H1 (cell line): ENCODE results near the gene RMC1. TPM values are rescaled to one million over a fixed set of nuclear protein-coding genes. Genes with fewer than 3 reads are reported as not detected.

Experiments
- CTCF ChIA-PET: fragments of 300-600 bp; sonication (Branson Sonifier 250); formaldehyde crosslinking; loops from one replicate; lab custom pipeline; 2021; ENCODE audit not compliant: partially characterized antibody; lab: Charles Lee
- POLR2A ChIA-PET: fragments of 300-600 bp; sonication (Branson Sonifier 250); formaldehyde crosslinking; loops from one replicate; lab custom pipeline; 2021; ENCODE audit warnings: inconsistent platforms; ENCODE audit not compliant: partially characterized antibody; lab: Charles Lee
- DNase-seq, 2 experiments: peaks; one replicate each; pipeline versions ENCODE4 v3.0.0 to v3.0.0-alpha.2; 2010 to 2022; ENCODE audit warnings: low spot score in 2 of 2, low read depth in 1 of 2, mixed read lengths in 1 of 2
- FAIRE-seq: peaks from 2 replicates; lab custom pipeline; 2011; peaks lifted over from hg19 to GRCh38; lab: Jason Lieb, UNC
- H2AFZ ChIP-seq: 2 replicates; pipeline ENCODE4 v1.8.1; 2012; ENCODE audit warnings: low read length, inconsistent platforms
- H2AK5ac ChIP-seq: 2 replicates; pipeline ENCODE4 v1.6.1; 2013; ENCODE audit warnings: low read depth, low read length
- H2BK120ac ChIP-seq: replicated peaks from 2 replicates; pipeline ENCODE3; 2013; ENCODE audit warnings: low read depth, low read length, inconsistent platforms
- H2BK12ac ChIP-seq: 2 replicates; pipeline ENCODE4 v1.6.1; 2013; ENCODE audit warnings: low read depth, low read length
- H2BK15ac ChIP-seq: 2 replicates; pipeline ENCODE4 v1.6.1; 2013; ENCODE audit warnings: low read length
- H2BK20ac ChIP-seq: 2 replicates; pipeline ENCODE4 v1.6.1; 2013; ENCODE audit warnings: low read length
- H2BK5ac ChIP-seq: 2 replicates; pipeline ENCODE4 v1.6.1; 2013; ENCODE audit warnings: low read depth, low read length
- H3K14ac ChIP-seq: 2 replicates; pipeline ENCODE4 v1.6.1; 2013; ENCODE audit warnings: inconsistent platforms; ENCODE audit not compliant: insufficient read length
- H3K18ac ChIP-seq: 2 replicates; pipeline ENCODE4 v1.6.1; 2013; ENCODE audit warnings: low read length; ENCODE audit errors: extremely low read depth
- H3K23ac ChIP-seq: 2 replicates; pipeline ENCODE4 v1.6.1; 2013; ENCODE audit warnings: inconsistent platforms; ENCODE audit not compliant: insufficient read length
- H3K23me2 ChIP-seq: 2 replicates; pipeline ENCODE4 v1.6.1; 2013; ENCODE audit warnings: low read depth, low read length
- H3K27ac ChIP-seq: 2 replicates; pipeline ENCODE4 v1.6.1; 2011; ENCODE audit warnings: low read depth, low read length, inconsistent platforms
- H3K27me3 ChIP-seq, 4 experiments: replicated peaks in 1 of 4; 1 replicate in 1 of 4; 2 replicates in 3 of 4; pipeline versions ENCODE4 v1.6.1 to v1.8.1; 2011 to 2013; ENCODE audit warnings: low read length in 3 of 4, mild to moderate bottlenecking in 3 of 4, inconsistent platforms in 2 of 4, mixed read lengths in 2 of 4, moderate library complexity in 1 of 4; ENCODE audit not compliant: control insufficient read depth in 3 of 4, insufficient read depth in 3 of 4; ENCODE audit errors: extremely low read depth in 1 of 4
- H3K36me3 ChIP-seq, 4 experiments: 2 replicates each; pipeline versions ENCODE4 v1.6.1 to v1.8.1; 2011 to 2013; ENCODE audit warnings: mild to moderate bottlenecking in 4 of 4, low read length in 3 of 4, moderate library complexity in 2 of 4, control low read depth in 1 of 4, inconsistent platforms in 1 of 4; ENCODE audit not compliant: insufficient read depth in 4 of 4, control insufficient read depth in 2 of 4
- H3K4ac ChIP-seq: replicated peaks from 2 replicates; pipeline ENCODE3; 2013; ENCODE audit warnings: low read length, low read depth, mixed read lengths, inconsistent platforms; ENCODE audit not compliant: insufficient read length
- H3K4me1 ChIP-seq, 4 experiments: replicated peaks in 1 of 4; 1 replicate in 1 of 4; 2 replicates in 3 of 4; pipeline versions ENCODE4 v1.6.1 to v1.8.1; 2011 to 2013; ENCODE audit warnings: low read length in 3 of 4, inconsistent platforms in 2 of 4, mixed read lengths in 1 of 4; ENCODE audit not compliant: insufficient read depth in 4 of 4, control insufficient read depth in 3 of 4
- H3K4me2 ChIP-seq, 2 experiments: 2 replicates each; pipeline versions ENCODE4 v1.6.1 to v1.8.1; 2011 to 2013; ENCODE audit warnings: low read depth in 2 of 2, low read length in 2 of 2, control low read depth in 1 of 2, inconsistent platforms in 1 of 2, mild to moderate bottlenecking in 1 of 2; ENCODE audit not compliant: insufficient read depth in 1 of 2
- H3K4me3 ChIP-seq, 4 experiments: fragments of 200-600, 300-600 bp in 1 of 4; sonication (generic), shearing (Covaris generic), sonication (Bioruptor Twin) in 1 of 4; 2 replicates each; pipeline versions ENCODE4 v1.5.1 to v1.8.1; 2011 to 2016; ENCODE audit warnings: low read length in 4 of 4, low read depth in 3 of 4, control low read depth in 2 of 4, inconsistent platforms in 2 of 4, mild to moderate bottlenecking in 2 of 4, mixed read lengths in 1 of 4, moderate library complexity in 1 of 4; ENCODE audit not compliant: insufficient read depth in 2 of 4; ENCODE audit errors: extremely low read depth in 1 of 4
- H3K56ac ChIP-seq: replicated peaks from 2 replicates; pipeline ENCODE3; 2013; ENCODE audit warnings: low read depth, mild to moderate bottlenecking, mixed read lengths, low read length, inconsistent platforms; ENCODE audit not compliant: insufficient read length
- H3K79me1 ChIP-seq: 2 replicates; pipeline ENCODE4 v1.6.1; 2013; ENCODE audit warnings: low read depth, low read length, control low read depth
- H3K79me2 ChIP-seq, 2 experiments: 2 replicates each; pipeline versions ENCODE4 v1.6.1 to v1.8.1; 2012 to 2013; ENCODE audit warnings: low read length in 2 of 2, mild to moderate bottlenecking in 2 of 2, inconsistent platforms in 1 of 2; ENCODE audit not compliant: insufficient read depth in 2 of 2, control insufficient read depth in 1 of 2
- H3K9ac ChIP-seq, 4 experiments: replicated peaks in 1 of 4; 1 replicate in 1 of 4; 2 replicates in 3 of 4; pipeline versions ENCODE4 v1.6.1 to v1.8.1; 2011 to 2013; ENCODE audit warnings: low read depth in 3 of 4, low read length in 3 of 4, control low read depth in 2 of 4, mild to moderate bottlenecking in 2 of 4, moderate library complexity in 2 of 4, inconsistent platforms in 1 of 4; ENCODE audit errors: extremely low read depth in 1 of 4
- H3K9me3 ChIP-seq, 2 experiments: 2 replicates each; pipeline versions ENCODE4 v1.6.1 to v1.8.1; 2012 to 2013; ENCODE audit warnings: mild to moderate bottlenecking in 2 of 2, moderate library complexity in 2 of 2, control low read depth in 1 of 2, inconsistent platforms in 1 of 2, low read depth in 1 of 2, low read length in 1 of 2, mixed read lengths in 1 of 2; ENCODE audit not compliant: insufficient read depth in 2 of 2
- H4K20me1 ChIP-seq, 2 experiments: replicated peaks in 1 of 2; 2 replicates each; pipeline versions ENCODE3 to v1.8.1; 2011 to 2013; ENCODE audit warnings: inconsistent platforms in 2 of 2, low read length in 2 of 2, mild to moderate bottlenecking in 1 of 2; ENCODE audit not compliant: insufficient read depth in 2 of 2, control insufficient read depth in 1 of 2
- H4K5ac ChIP-seq: 2 replicates; pipeline ENCODE4 v1.6.1; 2013; ENCODE audit warnings: low read length, low read depth, mixed read lengths, inconsistent platforms; ENCODE audit not compliant: insufficient read length
- H4K8ac ChIP-seq: 2 replicates; pipeline ENCODE4 v1.8.0; 2013; ENCODE audit warnings: mild to moderate bottlenecking, moderate library complexity, low read length, inconsistent platforms; ENCODE audit not compliant: insufficient read depth; ENCODE audit errors: extremely low read depth
- H4K91ac ChIP-seq: replicated peaks from 2 replicates; pipeline ENCODE3; 2013; ENCODE audit warnings: low read length, mixed read lengths, inconsistent platforms; ENCODE audit not compliant: insufficient read length
- CEBPB ChIP-seq: IDR thresholded peaks from 2 replicates; pipeline ENCODE4 v1.6.1; 2012; ENCODE audit warnings: low read depth, low read length
- JUN ChIP-seq: IDR thresholded peaks from 2 replicates; pipeline ENCODE4 v1.6.1; 2011; ENCODE audit warnings: low read depth, mild to moderate bottlenecking, improper control_type of control experiment, low read length
- JUND ChIP-seq: IDR thresholded peaks from 2 replicates; pipeline ENCODE4 v1.6.1; 2011; ENCODE audit warnings: mild to moderate bottlenecking, improper control_type of control experiment, low read length
- KDM1A ChIP-seq: fragments of 200-600, 300-600 bp; sonication (generic); IDR thresholded peaks from 2 replicates; pipeline ENCODE4 v1.7.1; 2016; ENCODE audit warnings: mild to moderate bottlenecking, low read length, borderline replicate concordance
- POLR2AphosphoS5 ChIP-seq: IDR thresholded peaks from 2 replicates; pipeline ENCODE4 v1.6.1; 2011; ENCODE audit warnings: low read depth, low read length
- RFX5 ChIP-seq: IDR thresholded peaks from 2 replicates; pipeline ENCODE4 v1.6.1; 2011; ENCODE audit warnings: low read depth, low read length, improper control_type of control experiment, borderline replicate concordance
- RXRA ChIP-seq: IDR thresholded peaks from 2 replicates; pipeline ENCODE4 v1.6.1; 2011; ENCODE audit warnings: low read depth, mild to moderate bottlenecking, low read length, moderate library complexity; ENCODE audit not compliant: insufficient read depth
- SP1 ChIP-seq: IDR thresholded peaks from 2 replicates; pipeline ENCODE4 v1.6.1; 2011; ENCODE audit warnings: low read depth, low read length
- SRF ChIP-seq: IDR thresholded peaks from 2 replicates; pipeline ENCODE4 v1.6.1; 2011; ENCODE audit warnings: mild to moderate bottlenecking, low read depth, low read length, moderate library complexity
- SUZ12 ChIP-seq: fragments of 200-600 bp; sonication (generic); IDR thresholded peaks from 2 replicates; pipeline ENCODE4 v1.6.1; 2012; ENCODE audit warnings: mild to moderate bottlenecking, inconsistent platforms, low read length, moderate library complexity, mixed read lengths
- YY1 ChIP-seq: IDR thresholded peaks from 2 replicates; pipeline ENCODE4 v1.6.1; 2011; ENCODE audit warnings: low read depth, mild to moderate bottlenecking, low read length
- ZNF274 ChIP-seq: IDR thresholded peaks from 2 replicates; pipeline ENCODE4 v1.7.0; 2012; ENCODE audit warnings: low read length, borderline replicate concordance; ENCODE audit errors: extremely low read depth
- WGBS, 2 experiments: shearing (Covaris generic) in 1 of 2; methylation state at CpG; one replicate each; pipeline versions ENCODE4 v1.1.6 to v1.1.7; 2013 to 2015; ENCODE audit warnings: low lambda C conversion rate in 2 of 2, mixed read lengths in 2 of 2, inconsistent platforms in 1 of 2, low coverage in 1 of 2, missing lambda C conversion rate in 1 of 2; ENCODE audit not compliant: insufficient replicate concordance in 2 of 2, insufficient coverage in 1 of 2, insufficient read length in 1 of 2; ENCODE audit errors: extremely low coverage in 1 of 2, missing lambda C conversion rate in 1 of 2; 5-methylcytosine and 5-hydroxymethylcytosine counted together
- polyA plus RNA-seq, 7 experiments: library from polyadenylated mRNA; depleted of rRNA in 3 of 7; stranded (reverse) in 5 of 7; unstranded in 2 of 7; fragments of >200 nt in 5 of 7; fragments of 200-250 nt in 2 of 7; gene quantifications; 1 replicate in 5 of 7; 2 replicates in 1 of 7; 4 replicates in 1 of 7; pipeline versions ENCODE4 v1.2.1 to v1.2.3, GENCODE V29; 2011 to 2013; ENCODE audit warnings: missing spikeins in 2 of 7, mixed read lengths in 2 of 7
- total RNA-seq: library from RNA; stranded (reverse); fragmentation: NEBNext Ultra II Directional; extraction: Animal tissue kit (Norgen Biotek cat#: 25700); gene quantifications from 2 replicates; pipeline ENCODE4 v1.2.1, GENCODE V29; 2021
- TF ChIP-seq, protein P1 (sequence below): IDR thresholded peaks from 2 replicates; pipeline ENCODE4 v1.6.1; 2012; ENCODE audit warnings: inconsistent platforms

RMC1 gene
- total and polyA plus RNA-seq, 2 of the 8 experiments (the other 6 are each of a cell fraction or from before 2014, with no cell fraction given), result 16.4 to 20.1 TPM

DNA sequence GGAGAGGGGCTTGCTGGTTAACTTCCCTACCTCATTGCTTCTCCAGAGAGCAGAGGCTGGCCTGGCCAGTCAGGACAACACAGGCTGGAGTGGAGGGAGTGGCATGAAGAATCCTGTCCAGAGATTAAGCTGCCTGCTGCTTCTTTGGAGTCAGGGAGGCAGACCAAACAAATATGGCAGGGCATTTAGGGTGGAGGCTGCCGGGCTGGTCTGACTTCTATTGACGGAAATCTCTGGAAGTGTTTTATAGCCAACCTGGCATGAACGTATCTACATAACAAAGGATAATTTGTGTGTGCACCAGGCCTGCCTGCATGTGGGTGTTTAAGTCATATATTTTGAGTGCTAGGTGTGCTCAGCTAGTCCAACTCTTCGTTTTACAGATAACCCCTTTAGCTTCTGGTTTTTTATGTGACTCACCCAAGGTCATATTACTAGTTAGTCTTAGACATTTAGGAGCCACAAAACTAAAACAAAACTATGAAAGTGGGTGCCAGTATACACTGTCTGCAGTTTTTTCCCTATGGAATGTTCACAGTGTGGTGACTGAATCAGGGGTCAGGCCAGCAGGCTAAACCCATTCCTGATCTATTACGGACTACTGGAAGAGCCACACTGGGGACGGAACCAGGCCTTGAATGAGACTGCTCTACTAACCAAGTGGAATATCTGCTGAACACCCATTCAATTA lies 77.5 kb downstream of the RMC1 start:
- no peak overlapping the region for H2BK15ac ChIP-seq
- no peak overlapping the region for H3K27ac ChIP-seq
- H3K23me2 ChIP-seq, result peaks cover 6% of the 10 kb centered on the region
- H3K9ac ChIP-seq, result no peak overlapping the region
- H3K79me2 ChIP-seq, result peaks cover 0 to 62% of the 10 kb centered on the region in 2 experiments; a peak in 2 of 4 replicates
- H3K23ac ChIP-seq, result no peak overlapping the region
- peaks cover 0 to 4% of the 10 kb centered on the region in 2 experiments for H4K20me1 ChIP-seq
- H4K91ac ChIP-seq, result no peak overlapping the region
- no peak overlapping the region for H2AK5ac ChIP-seq
- no peaks in the 10 kb centered on the region for H3K27me3 ChIP-seq
- no peak overlapping the region for H2BK120ac ChIP-seq
- no peak overlapping the region for H2BK5ac ChIP-seq
- ChIA-PET CTCF (interaction anchor here (0.5 to 2.2 kb wide), 5 partner anchors 11 to 133 kb away, joined by 3 to 9 read pairs (median 3); no protein-coding TSS in a partner anchor), POLR2A (interaction anchor here (0.5 to 1.4 kb wide), 3 partner anchors 8 to 558 kb away, joined by 4 to 5 read pairs (median 4); partner anchors contain the start of gene CABYR)
- H4K8ac ChIP-seq, result no peak overlapping the region
- no peak overlapping the region for H2AFZ ChIP-seq
- no peak overlapping the region for H4K5ac ChIP-seq
- peaks cover 0 to 3% (median 1%) of the 10 kb centered on the region in 4 experiments; a peak in 2 of 7 replicates for H3K4me1 ChIP-seq
- H3K18ac ChIP-seq, result no peak overlapping the region
- H3K4me3 ChIP-seq, result no peak overlapping the region
- H3K14ac ChIP-seq, result no peak overlapping the region
- H2BK20ac ChIP-seq, result no peak overlapping the region
- H3K36me3 ChIP-seq, result peaks cover 0 to 6% (median 2%) of the 10 kb centered on the region in 4 experiments; a peak in 3 of 8 replicates
- WGBS, 2 experiments, result 90% methylated on average over 6 of the region's 6 CpGs; no CpG with 5 or more reads in 1 of the 2 experiments
- no peak overlapping the region for H3K4ac ChIP-seq
- H3K9me3 ChIP-seq, result no peaks in the 10 kb centered on the region
- no peak overlapping the region for H3K4me2 ChIP-seq
- no peak overlapping the region for H3K56ac ChIP-seq
- no peak overlapping the region for H2BK12ac ChIP-seq
- FAIRE-seq, result no peak
- H3K79me1 ChIP-seq, result peaks cover 11% of the 10 kb centered on the region
- no peak for DNase-seq
- TF ChIP-seq SUZ12, result no peak
- TF ChIP-seq JUN, result no peak
- TF ChIP-seq, protein P1, sequence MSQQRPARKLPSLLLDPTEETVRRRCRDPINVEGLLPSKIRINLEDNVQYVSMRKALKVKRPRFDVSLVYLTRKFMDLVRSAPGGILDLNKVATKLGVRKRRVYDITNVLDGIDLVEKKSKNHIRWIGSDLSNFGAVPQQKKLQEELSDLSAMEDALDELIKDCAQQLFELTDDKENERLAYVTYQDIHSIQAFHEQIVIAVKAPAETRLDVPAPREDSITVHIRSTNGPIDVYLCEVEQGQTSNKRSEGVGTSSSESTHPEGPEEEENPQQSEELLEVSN, result no peak
- no peak for TF ChIP-seq RXRA
- no peak for TF ChIP-seq POLR2AphosphoS5
- TF ChIP-seq SP1, result no peak
- no peak for TF ChIP-seq CEBPB
- no peak for TF ChIP-seq JUND
- no peak for TF ChIP-seq SRF
- no peak for TF ChIP-seq RFX5
- TF ChIP-seq ZNF274, result no peak
- no peak for TF ChIP-seq KDM1A
- no peak for TF ChIP-seq YY1
